Measurements from ENCODE around the gene DDX54. TPM values are rescaled to one million over a fixed set of nuclear protein-coding genes. Genes with fewer than 3 reads are reported as not detected.
A peak's percentile ranks its signal among the peaks of the same experiment; 100 is the strongest.

The DDX54 gene
- total RNA-seq, 1 experiment from 2014 or later: 69.1 TPM

GRCh38 chr12:113194971-113195391 is 9.7 kb upstream of the DDX54 start:
- DNase-seq (ENCODE audit: low spot score): peak; percentile 42

GRCh38 chr12:113191227-113191626 is 5.9 kb upstream of the DDX54 start:
- DNase-seq (ENCODE audit: low spot score): no peak

- DNase-seq (ENCODE audit: low spot score): peak; percentile 90
Observed at GRCh38 chr12:113190761-113191160, 5.5 kb upstream of the DDX54 start.

GRCh38 chr12:113189361-113189760 is 4.1 kb upstream of the DDX54 start:
- DNase-seq (ENCODE audit: low spot score): no peak

- no peak for DNase-seq (ENCODE audit: low spot score)
Observed at GRCh38 chr12:113186666-113187325, 1.5 kb upstream of the DDX54 start.

- DNase-seq (ENCODE audit: low spot score): no peak
Observed at GRCh38 chr12:113186033-113186365, 721 bp upstream of the DDX54 start.

- peak; percentile 84 for DNase-seq (ENCODE audit: low spot score)
Observed at GRCh38 chr12:113184900-113185179, 438 bp downstream of the DDX54 start.

- DNase-seq (ENCODE audit: low spot score): no peak
Observed at GRCh38 chr12:113184098-113184899, 979 bp downstream of the DDX54 start.

GRCh38 chr12:113183030-113183589 is 2.2 kb downstream of the DDX54 start:
- DNase-seq (ENCODE audit: low spot score): no peak

GRCh38 chr12:113181975-113182374 is 3.3 kb downstream of the DDX54 start:
- DNase-seq (ENCODE audit: low spot score): no peak

- no peak for DNase-seq (ENCODE audit: low spot score)
Observed at GRCh38 chr12:113180333-113180732, 4.9 kb downstream of the DDX54 start.

GRCh38 chr12:113179023-113179422 is 6.3 kb downstream of the DDX54 start:
- no peak for DNase-seq (ENCODE audit: low spot score)

- peak; percentile 35 for DNase-seq (ENCODE audit: low spot score)
Observed at GRCh38 chr12:113174461-113175384, 10.6 kb downstream of the DDX54 start.

GRCh38 chr12:113173081-113173698 is 12.1 kb downstream of the DDX54 start:
- DNase-seq (ENCODE audit: low spot score): no peak

GRCh38 chr12:113172185-113172584 is 13.1 kb downstream of the DDX54 start:
- no peak for DNase-seq (ENCODE audit: low spot score)

- no peak for DNase-seq (ENCODE audit: low spot score)
Observed at GRCh38 chr12:113171543-113171942, 13.7 kb downstream of the DDX54 start.

GRCh38 chr12:113170926-113171325 is 14.4 kb downstream of the DDX54 start:
- DNase-seq (ENCODE audit: low spot score): no peak

- no peak for DNase-seq (ENCODE audit: low spot score)
Observed at GRCh38 chr12:113170457-113170856, 14.8 kb downstream of the DDX54 start.

GRCh38 chr12:113169697-113170096 is 15.6 kb downstream of the DDX54 start:
- no peak for DNase-seq (ENCODE audit: low spot score)

- DNase-seq (ENCODE audit: low spot score): no peak
Observed at GRCh38 chr12:113167868-113168267, 17.4 kb downstream of the DDX54 start.

GRCh38 chr12:113165521-113166450 is 19.5 kb downstream of the DDX54 start:
- no peak for DNase-seq (ENCODE audit: low spot score)
